CD4-positive, alpha-beta T cell treated with Interleukin-17A for 4 hours (primary cell): ENCODE data around the gene NET1.
"Not testable (repeated sequence)": the region's sequence is repeated elsewhere in the genome, so short reads cannot be mapped to it uniquely, and the experiment has no call there.

ENCODE experiments used
- DNase-seq: peaks from one replicate; pipeline ENCODE4 v3.0.0-alpha.2; 2020; ENCODE audit warnings: mixed read lengths

NET1 gene, protein sequence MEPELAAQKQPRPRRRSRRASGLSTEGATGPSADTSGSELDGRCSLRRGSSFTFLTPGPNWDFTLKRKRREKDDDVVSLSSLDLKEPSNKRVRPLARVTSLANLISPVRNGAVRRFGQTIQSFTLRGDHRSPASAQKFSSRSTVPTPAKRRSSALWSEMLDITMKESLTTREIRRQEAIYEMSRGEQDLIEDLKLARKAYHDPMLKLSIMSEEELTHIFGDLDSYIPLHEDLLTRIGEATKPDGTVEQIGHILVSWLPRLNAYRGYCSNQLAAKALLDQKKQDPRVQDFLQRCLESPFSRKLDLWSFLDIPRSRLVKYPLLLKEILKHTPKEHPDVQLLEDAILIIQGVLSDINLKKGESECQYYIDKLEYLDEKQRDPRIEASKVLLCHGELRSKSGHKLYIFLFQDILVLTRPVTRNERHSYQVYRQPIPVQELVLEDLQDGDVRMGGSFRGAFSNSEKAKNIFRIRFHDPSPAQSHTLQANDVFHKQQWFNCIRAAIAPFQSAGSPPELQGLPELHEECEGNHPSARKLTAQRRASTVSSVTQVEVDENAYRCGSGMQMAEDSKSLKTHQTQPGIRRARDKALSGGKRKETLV

DNA sequence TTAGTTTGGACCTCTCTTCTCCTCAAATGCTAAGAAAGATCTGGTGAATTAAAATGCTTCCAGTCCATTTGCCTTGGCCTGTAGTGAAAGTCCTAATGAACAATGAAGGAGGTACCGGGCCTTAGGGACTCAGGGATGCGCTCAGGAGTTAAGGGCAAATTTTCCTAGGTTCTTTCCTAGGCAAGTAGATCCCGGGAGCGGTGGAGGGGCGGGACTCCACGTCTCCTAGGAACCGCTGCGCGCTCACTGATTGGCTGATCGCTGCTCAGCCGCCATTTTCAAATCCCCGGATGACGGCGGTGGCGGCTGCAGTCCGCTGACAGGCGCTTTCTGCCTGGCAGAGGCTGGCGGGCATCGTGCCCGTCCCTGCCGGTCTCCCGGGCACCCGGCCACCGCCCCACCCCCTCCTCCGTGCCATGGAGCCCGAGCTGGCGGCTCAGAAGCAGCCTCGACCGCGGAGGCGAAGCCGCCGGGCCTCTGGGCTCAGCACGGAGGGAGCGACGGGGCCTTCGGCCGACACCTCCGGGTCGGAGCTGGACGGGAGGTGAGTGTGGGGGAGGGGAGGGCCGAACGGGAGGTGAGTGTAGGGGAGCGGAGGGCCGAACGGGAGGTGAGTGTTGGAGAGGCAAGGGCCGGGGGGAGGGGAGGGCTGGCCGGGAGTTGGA, at the start of gene NET1:
TSS of gene NET1 (plus strand) at position 281 of the 665 bp plus-strand sequence. CDS start at position 417, 136 bp downstream.
- DNase-seq: peak; percentile 69

DNA sequence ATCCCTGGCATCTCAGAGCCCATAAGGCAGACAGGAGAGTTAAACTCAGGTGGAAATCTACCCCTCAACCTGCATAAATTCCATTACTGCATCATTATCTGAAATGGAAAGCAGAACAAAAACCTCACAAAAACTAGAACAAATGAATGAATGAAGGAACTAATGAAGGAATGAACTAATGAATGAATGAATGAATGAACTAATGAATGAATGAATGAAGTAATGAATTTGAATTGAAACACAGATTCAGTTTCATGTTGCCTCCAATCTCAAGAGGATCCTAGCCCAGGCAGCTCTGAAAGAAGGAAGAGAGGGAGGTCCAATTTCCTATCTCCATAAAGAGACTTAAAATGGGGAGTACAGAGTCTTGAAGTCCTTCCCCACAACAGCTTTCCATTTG, 49.5 kb upstream of the NET1 start:
- DNase-seq: no peak

DNA sequence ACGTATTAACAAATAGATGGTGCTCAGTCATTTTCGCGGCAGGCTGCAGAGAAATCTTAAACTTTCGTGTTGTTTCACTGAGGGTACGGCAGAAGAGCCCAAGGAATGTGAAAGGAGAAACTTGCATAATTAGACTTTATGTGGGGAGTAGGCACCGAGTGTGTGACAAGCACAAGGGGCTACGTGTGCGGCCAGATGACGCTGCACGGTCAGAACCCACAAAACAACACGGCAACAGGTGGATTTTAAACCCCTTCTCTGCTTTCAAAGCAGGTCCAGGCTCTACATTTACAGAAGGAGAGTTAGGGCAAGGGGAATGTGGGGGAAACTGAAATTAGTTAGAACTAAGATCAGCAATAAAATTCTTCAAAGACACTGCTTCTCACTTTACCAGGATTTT, 48.0 kb upstream of the NET1 start:
- DNase-seq: no peak

DNA sequence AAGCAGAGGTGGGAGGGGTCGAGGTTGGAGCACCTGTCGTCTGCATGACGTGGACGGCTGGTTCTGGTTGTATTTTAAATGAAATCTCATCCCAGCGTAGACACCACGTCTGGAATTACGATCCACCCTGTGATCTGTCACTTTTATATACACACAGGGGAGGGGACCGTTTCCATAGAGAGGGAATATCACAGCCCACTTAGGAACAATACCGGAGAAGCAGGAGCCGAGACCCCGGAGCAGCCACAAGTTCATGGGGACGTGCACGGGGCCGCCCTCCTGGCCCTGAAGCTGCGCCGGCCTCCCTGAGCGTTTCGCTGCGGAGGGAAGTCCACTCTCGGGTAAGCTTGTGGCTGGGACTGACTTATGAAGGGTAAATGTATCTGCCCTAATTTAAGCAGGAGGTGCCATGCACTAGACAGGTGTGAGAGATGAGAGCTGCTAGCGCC, 47.4 kb upstream of the NET1 start, which contains the start of gene UCN3:
TSS of gene UCN3 (plus strand) at position 77 of the 449 bp plus-strand sequence. CDS start 8,755 bp downstream, outside the sequence.
- DNase-seq: no peak

DNA sequence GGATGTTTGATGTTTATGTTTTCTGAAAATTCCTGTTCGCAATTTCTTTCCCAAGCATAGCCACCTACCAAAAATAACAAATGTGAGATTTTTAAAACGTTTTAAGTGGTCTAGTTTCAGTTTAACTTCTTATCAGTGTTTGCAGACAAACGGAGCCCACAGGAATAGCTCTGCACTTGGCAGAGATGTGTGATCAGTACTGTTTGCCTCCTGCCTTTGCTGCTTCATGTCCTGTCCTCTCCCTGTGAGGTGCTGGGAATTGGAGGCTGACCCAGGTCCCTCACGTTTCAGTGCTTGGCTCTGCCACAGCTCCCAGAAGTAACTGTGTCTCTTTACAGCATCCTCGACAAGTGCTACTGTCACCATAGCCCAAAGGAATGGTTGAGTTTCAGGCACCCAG, 46.4 kb upstream of the NET1 start:
- DNase-seq: no peak

DNA sequence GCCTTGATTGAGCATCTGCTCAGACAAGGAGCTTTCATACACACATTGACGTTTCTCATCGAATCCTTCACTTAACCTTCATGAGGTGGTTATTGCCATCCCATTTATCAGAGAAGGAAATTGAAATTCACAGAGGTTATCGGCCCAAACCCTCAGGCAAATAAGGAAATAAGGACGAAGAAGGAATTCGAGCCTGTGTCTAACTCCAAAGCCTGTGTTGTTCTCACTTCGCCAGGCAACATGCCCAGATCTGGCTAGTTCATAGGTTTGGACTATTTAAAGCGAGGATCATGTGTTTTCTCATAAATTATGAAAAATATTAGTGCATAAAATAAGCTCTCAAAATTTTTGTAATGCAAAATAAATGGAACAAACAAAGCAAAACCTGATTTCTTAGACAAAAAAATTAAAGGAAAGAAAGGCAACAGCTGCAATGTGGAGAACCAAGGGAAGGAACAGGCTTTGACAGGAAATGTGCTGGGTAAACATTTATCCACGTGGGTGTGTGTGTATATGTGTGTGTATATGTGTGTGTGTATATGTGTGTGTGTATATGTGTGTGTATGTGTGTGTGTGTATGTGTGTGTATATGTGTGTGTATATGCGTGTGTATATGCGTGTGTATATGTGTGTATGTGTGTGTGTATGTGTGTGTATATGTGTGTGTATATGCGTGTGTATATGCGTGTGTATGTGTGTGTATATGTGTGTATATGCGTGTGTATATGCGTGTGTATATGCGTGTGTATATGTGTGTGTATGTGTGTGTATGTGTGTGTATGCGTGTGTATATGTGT, 42.8 kb upstream of the NET1 start:
- DNase-seq: no peak

DNA sequence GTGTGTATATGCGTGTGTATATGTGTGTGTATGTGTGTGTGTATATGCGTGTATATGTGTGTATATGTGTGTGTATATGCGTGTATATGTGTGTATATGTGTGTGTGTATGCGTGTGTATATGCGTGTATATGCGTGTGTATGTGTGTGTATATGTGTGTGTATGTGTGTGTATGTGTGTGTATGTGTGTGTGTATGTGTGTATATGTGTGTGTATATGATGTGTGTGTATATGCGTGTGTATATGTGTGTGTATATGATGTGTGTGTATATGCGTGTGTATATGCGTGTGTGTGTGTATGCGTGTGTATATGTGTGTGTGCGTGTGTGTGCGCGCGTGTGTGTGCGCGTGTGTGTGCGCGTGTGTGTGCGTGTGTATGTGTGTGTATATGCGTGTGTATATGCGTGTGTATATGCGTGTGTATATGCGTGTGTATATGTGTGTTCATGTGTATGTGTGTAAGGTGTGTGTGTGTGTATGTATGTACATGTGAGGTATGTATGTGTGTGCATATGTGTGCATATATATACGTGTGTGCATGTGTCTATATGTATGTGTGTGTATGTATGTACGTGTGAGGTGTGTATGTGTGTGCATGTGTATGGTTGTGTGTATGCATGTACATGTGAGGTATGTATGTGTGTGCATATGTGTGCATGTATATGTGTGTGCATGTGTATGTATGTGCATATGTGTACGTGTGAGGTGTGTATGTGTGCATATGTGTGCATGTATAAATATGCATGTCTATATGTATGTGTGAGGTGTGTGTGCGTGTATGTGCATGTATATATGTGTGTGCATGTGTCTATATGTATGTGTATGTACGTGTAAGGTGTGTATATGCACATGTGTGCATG, 41.6 kb upstream of the NET1 start:
- no peak for DNase-seq

DNA sequence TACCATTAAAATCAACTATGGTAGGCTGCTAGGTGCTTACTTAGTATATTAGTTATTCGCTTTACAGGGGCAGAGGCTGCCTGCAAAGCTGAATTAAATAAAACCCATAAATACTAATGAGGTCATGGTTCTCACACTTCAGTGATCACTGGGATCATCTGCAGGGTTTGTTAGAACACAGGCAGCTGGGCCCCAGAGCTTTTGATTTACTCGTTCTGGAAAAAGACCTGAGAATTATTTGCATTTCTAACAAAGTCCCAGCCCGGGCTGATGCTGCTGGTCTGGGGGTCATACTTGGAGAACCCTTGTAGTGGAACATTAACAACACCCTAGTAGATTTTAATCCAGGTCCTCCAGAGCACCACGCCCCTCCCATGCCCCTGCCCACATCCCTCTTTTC, 39.0 kb upstream of the NET1 start:
- no peak for DNase-seq

DNA sequence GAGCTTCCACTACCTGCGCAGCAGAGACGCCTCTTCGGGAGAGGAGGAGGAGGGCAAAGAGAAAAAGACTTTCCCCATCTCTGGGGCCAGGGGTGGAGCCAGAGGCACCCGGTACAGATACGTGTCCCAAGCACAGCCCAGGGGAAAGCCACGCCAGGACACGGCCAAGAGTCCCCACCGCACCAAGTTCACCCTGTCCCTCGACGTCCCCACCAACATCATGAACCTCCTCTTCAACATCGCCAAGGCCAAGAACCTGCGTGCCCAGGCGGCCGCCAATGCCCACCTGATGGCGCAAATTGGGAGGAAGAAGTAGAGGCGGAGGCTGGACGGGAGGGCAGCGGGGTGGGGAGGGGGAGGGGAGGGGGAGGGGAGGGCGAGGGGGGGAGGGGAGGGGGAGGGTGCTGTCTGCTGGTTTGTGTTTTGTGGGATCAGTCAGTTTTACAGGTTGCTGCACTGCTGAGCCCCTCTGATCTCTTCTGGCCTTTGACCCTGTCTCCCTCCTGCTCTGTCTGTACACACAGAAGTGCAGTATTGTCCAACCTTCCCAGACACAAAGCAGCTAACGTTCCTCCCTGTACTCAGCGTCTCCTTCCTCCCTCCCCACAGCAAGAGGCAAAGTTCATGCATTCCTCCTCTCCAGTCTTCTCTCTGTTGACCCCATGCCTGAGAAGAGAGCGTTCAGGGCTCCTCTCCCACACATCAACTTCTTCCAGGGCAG, 38.3 kb upstream of the NET1 start:
- no peak for DNase-seq

DNA sequence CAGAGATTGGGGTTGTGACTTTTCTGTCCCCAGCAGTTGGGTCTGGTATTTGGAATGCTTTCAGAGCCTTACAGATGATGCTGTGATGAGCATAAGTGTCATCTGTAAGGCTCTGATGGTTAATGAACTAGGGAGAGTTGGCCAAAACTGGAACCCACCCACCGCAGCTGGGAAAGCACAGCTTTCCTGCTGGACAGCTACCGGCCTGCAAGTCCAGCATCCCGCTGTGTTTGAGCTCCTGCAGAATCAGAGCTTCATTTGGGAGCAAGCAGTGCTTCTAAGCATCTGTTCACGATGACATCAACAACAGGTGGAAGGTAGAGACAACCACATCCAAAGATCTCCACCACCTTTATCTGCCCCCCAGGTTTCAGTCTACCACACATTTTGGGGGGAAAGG, 35.9 kb upstream of the NET1 start:
- no peak for DNase-seq

DNA sequence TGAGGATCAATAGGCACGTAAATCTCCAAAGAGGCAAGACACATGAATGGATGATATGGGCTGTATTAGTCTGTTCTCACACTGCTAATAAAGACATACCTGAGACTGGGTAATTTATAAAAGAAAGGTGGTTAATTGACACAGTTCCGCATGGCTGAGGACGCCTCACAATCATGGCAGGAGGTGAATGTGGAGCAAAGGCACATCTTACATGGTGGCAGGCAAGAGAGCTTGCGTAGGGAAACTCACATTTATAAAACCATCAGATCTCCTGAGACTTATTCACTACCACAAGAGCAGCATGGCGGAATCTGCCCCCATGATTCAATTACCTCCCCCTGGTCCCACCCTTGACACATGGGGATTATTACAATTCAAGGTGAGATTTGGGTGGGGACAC, 33.2 kb upstream of the NET1 start:
- not testable (repeated sequence) for DNase-seq

DNA sequence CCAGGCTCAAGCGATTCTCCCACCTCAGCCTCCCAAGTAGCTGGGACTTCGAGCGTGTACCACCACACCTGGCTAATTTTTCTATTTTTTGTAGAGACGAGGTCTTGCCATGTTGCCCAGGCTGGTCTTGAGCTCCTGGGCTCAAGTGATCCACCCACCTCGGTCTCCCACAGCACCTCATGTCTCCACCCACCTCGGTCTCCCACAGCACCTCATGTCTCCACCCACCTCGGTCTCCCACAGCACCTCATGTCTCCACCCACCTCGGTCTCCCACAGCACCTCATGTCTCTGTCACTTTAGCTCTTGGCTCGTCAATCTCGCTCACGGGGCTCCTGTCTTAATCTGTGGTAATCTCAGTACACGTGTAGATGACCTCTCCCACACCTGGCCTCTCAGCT, 32.0 kb upstream of the NET1 start:
- not testable (repeated sequence) for DNase-seq

DNA sequence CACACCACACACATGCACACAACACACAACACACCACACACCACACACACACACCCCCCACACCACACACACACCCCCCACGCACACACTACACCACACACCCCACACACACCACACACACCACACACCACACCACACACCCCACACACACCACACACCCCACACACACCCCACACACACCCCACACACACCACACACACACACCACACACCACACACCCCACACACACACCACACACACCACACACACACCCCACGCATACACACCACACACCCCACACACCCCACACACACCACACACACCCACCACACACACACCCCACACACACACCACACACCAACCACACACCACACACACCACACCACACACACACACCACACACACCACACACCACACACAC, 31.2 kb upstream of the NET1 start:
- DNase-seq: no peak

DNA sequence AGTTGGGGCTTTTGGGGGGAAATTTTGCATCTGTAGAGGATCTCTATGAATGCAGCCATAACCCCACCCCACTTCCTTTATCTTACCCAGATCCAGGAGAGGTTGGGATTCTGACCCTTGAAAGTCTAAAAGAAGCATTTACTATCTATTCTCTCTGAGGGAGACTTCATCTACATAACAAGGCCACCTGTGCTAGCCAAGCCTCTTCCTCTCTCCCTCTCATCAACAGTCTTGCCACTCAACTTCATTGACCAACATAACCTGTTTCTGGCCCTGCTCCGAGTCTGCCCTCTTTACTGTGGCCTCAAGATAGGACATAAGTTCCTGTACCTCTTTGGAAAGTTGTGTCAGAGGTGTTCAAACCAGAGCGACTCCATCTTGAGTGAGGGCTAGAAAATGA, 27.1 kb upstream of the NET1 start:
- no peak for DNase-seq

DNA sequence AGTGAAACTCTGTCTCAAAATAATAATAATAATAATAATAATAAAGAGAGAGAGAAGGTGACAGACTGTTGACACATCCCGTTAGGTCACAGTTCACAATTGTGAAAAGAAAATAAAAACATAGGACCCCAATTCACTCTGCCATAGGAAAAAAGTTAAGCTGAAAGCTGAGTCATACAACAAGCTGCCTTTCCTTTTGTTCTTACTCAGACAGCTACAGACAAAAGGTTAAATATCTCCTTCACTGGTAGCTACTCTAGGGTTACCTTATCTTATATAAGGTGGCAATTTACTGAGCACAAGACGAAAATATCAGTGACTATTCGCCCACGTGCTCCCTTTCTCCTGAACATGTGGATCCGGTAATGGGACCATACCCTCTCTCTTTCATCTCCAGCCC, 25.2 kb upstream of the NET1 start:
- DNase-seq: no peak

DNA sequence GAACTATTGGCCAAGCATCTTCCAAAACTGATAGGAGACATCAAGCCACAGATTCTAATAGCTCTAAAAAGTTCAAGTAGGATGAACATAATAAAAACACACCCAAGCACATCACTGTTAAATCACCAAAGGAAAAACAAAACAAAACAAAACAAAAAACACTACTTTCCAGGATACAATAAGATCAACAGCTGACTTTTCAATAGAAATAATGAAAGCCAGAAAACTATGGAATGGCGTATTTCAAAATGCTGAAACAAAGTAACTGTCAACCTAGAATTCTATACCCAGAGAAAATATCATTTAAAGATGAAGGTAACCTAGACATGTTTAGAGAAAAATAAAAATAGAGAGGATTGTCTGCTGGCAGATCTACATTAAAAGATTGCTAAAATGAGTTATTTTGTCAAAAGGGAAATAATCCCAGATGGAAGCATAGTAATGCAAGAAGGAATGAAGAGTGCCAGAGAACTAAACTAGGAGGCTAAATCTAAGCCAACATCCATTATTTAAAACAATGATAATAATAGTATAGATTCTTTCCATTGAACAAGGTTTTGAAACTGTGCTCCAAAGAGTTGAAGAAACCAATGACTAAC, 21.7 kb upstream of the NET1 start:
- no peak for DNase-seq

DNA sequence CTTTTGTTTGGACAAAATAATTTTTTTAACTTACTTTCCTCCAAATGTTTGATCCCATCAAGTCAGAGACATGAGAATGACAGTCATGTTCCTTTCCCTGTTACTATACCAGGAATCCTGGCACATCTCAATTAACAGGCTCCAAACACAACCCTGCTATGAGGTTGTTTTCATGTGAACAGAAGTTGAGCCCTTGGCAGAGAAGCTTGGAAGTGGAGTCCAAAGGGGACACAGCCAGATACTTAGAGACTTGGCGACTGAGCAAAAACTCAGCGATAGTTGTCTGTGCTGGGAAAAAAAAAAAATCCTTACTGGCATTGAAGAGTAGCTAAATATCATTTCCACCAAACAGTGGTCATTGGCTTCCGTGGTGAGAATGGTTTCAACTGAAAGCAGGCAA, 20.6 kb upstream of the NET1 start:
- no peak for DNase-seq

DNA sequence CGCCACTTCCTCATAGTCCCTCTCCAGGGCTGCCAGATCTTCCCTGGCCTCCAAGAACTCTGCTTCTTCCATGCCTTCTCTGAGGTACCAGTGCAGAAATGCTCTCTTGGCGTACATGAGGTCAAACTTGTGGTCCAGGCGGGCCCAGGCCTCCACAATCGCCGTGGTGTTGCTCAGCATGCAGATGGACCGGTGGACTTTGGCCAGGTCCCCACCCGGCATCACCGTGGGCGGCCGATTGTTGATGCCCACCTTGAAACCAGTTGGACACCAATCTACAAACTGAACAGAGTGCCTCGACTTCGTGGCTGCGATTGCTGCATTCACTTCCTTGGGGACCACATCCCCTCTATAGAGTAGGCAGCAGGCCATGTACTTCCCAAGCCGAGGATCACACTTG, 18.8 kb upstream of the NET1 start:
- DNase-seq: no peak

DNA sequence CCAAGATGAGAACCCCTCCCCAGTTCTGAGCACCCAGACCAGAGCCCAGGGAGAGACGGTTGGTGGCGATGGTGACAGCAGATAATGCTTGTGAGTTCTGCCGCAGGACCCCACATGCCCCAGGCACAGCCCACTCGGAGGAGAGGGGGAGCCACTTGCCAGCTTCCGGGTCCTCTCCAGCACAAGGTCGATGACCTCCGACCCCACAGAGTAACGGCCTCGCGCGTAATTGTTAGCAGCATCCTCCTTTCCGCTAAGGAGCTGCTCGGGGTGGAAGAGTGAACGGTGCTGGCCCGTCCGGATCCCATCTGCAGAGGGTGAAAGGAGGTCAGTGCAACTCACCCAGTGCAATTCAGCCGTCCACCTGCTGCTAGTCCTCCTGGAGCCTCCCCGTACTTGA, 17.2 kb upstream of the NET1 start:
- DNase-seq: no peak

DNA sequence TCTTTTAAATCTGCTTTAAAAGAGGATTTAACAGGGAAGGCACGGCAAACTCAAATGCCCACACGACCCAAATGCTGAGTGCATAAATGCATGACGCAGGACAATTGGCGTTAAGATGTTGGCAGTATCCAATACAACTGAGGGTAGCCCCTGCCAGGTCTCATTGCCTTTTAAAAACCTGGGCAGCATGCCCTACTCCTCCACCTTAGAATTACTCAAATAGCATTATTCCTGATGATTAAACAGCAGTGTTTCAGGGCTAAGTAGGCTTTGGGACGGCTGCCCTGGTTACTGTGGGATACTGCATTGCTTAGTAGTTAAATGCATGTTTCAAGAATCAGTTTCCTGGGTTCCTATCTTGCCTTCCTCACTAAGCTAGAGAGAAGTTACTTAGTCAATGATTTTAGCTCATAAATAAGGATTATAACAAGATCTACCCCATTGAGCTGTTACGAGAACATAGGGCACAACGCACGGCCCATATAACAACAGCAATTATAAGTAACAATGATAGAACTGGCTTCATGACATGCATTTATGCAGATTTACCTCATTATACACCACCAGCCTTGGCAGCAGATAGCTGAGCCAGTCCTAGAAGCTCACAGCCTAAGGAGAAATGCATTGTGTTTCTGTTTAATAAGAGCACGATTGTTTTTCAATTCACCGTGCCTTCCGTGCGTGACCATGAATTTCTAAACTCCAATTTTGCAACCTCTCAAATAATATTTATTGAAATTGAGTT, 15.6 kb upstream of the NET1 start:
- DNase-seq: no peak
